ENCODE measurements around the gene ADGRG4. TPM values are rescaled to one million over a fixed set of nuclear protein-coding genes. Genes with fewer than 3 reads are reported as not detected.

Gene ADGRG4
- polyA plus RNA-seq, 1 donor from 2014 or later: not detected

DNA sequence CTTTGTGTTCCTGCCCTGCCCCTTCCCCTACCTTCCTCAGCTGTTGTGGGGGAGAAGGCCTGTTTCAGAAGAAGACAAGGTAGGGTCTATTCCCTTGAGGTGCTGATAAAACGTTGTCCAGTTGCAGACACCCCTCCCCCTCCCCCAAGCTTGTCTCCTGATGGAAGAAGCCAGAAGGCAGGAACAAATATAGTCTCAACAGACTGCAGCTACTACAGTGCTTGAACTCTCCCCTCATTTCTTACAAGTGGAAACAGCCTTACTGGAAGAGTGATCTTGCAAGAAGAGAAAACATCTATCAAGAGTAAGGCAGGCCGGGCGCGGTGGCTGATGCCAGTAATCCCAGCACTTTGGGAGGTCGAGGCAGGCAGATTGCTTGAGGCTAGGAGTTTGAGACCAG is 38.5 kb upstream of the ADGRG4 start:
- Histone ChIP-seq H3K27me3 (ENCODE audit: insufficient read depth, low read depth, low read length) (no peaks in the 10 kb centered on the region), H3K9me3 (ENCODE audit: low read length) (no peaks in the 10 kb centered on the region), H3K36me3 (ENCODE audit: insufficient read depth, low read length) (no peaks in the 10 kb centered on the region), H3K9ac (ENCODE audit: low read length) (no peak overlapping the region), H3K27ac (ENCODE audit: low read length) (no peak overlapping the region), H2AFZ (ENCODE audit: low read depth, low read length) (no peak overlapping the region), H3K79me2 (replicated peaks; ENCODE audit: insufficient read depth, low read length) (no peaks in the 10 kb centered on the region), H4K20me1 (ENCODE audit: insufficient read depth) (no peaks in the 10 kb centered on the region), H3K9me2 (ENCODE audit: insufficient read depth, low read length) (no peaks in the 10 kb centered on the region), H3F3A (ENCODE audit: insufficient read depth, low read length, poor library complexity, severe bottlenecking) (no peaks in the 10 kb centered on the region), H3K4me2 (ENCODE audit: low read length) (no peak overlapping the region), H3K4me3 (ENCODE audit: low read length) (no peak overlapping the region)
- TF ChIP-seq CTCF (IDR thresholded peaks at IDR 0.05; ENCODE audit: poor library complexity, severe bottlenecking) (no peak), MXI1 (conservative IDR thresholded peaks at IDR 0.05; ENCODE audit: poor library complexity, severe bottlenecking) (no peak), EP300 (conservative IDR thresholded peaks at IDR 0.05; ENCODE audit: poor library complexity, severe bottlenecking) (no peak), TAF1 (IDR thresholded peaks at IDR 0.05; ENCODE audit: low read depth) (no peak), EZH2 (IDR thresholded peaks at IDR 0.05; ENCODE audit: borderline replicate concordance, insufficient read depth, low read length, poor library complexity, severe bottlenecking) (no peak)
- TF ChIP-seq, protein P1, sequence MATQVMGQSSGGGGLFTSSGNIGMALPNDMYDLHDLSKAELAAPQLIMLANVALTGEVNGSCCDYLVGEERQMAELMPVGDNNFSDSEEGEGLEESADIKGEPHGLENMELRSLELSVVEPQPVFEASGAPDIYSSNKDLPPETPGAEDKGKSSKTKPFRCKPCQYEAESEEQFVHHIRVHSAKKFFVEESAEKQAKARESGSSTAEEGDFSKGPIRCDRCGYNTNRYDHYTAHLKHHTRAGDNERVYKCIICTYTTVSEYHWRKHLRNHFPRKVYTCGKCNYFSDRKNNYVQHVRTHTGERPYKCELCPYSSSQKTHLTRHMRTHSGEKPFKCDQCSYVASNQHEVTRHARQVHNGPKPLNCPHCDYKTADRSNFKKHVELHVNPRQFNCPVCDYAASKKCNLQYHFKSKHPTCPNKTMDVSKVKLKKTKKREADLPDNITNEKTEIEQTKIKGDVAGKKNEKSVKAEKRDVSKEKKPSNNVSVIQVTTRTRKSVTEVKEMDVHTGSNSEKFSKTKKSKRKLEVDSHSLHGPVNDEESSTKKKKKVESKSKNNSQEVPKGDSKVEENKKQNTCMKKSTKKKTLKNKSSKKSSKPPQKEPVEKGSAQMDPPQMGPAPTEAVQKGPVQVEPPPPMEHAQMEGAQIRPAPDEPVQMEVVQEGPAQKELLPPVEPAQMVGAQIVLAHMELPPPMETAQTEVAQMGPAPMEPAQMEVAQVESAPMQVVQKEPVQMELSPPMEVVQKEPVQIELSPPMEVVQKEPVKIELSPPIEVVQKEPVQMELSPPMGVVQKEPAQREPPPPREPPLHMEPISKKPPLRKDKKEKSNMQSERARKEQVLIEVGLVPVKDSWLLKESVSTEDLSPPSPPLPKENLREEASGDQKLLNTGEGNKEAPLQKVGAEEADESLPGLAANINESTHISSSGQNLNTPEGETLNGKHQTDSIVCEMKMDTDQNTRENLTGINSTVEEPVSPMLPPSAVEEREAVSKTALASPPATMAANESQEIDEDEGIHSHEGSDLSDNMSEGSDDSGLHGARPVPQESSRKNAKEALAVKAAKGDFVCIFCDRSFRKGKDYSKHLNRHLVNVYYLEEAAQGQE (IDR thresholded peaks at IDR 0.05; ENCODE audit: borderline replicate concordance): no peak

DNA sequence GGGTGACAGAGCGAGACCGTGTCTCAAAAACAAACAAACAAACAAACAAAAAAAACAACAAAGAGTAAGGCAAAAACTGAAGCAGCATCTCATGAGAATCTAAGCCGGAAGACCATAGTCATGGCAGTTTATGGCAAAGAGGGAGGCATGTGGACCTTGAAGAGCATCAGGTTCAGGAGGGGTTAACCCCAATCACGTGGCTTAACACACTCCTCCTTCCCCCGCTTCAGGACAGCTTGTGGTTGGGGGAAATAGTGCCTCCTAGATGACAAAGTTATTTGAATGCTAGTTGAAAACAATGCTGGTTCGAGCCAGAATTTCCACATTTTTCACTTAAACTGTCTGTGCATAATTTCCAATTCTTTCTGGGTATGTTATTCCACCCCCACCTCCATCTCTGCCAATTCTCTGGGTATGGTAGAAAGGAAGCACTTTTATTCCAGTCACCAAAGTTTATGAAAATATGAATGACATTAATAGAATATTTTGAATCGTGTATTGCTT is 37.9 kb upstream of the ADGRG4 start:
- no peak overlapping the region for H3K9ac ChIP-seq (ENCODE audit: low read length)
- H3K27ac ChIP-seq (ENCODE audit: low read length): no peak overlapping the region
- no peak overlapping the region for H2AFZ ChIP-seq (ENCODE audit: low read depth, low read length)
- H3K9me2 ChIP-seq (ENCODE audit: insufficient read depth, low read length): no peaks in the 10 kb centered on the region
- no peak for TF ChIP-seq RAD21 (conservative IDR thresholded peaks at IDR 0.05)
- TF ChIP-seq TAF1 (IDR thresholded peaks at IDR 0.05; ENCODE audit: low read depth): no peak
- no peak for TF ChIP-seq MXI1 (conservative IDR thresholded peaks at IDR 0.05; ENCODE audit: poor library complexity, severe bottlenecking)
- TF ChIP-seq EP300 (conservative IDR thresholded peaks at IDR 0.05; ENCODE audit: poor library complexity, severe bottlenecking): no peak
- TF ChIP-seq EZH2 (IDR thresholded peaks at IDR 0.05; ENCODE audit: borderline replicate concordance, insufficient read depth, low read length, poor library complexity, severe bottlenecking): no peak
- TF ChIP-seq SMC3 (conservative IDR thresholded peaks at IDR 0.05; ENCODE audit: poor library complexity): no peak
- TF ChIP-seq CTCF (IDR thresholded peaks at IDR 0.05; ENCODE audit: poor library complexity, severe bottlenecking): no peak
- no peak for TF ChIP-seq POLR2AphosphoS5 (IDR thresholded peaks at IDR 0.05)
- TF ChIP-seq, protein P1 (IDR thresholded peaks at IDR 0.05; ENCODE audit: borderline replicate concordance): no peak
- H3K27me3 ChIP-seq (ENCODE audit: insufficient read depth, low read depth, low read length): no peaks in the 10 kb centered on the region
- no peak overlapping the region for H3K4me3 ChIP-seq (ENCODE audit: low read length)
- H3K4me2 ChIP-seq (ENCODE audit: low read length): no peak overlapping the region
- H3K79me2 ChIP-seq (replicated peaks; ENCODE audit: insufficient read depth, low read length): no peaks in the 10 kb centered on the region
- H3K36me3 ChIP-seq (ENCODE audit: insufficient read depth, low read length): no peaks in the 10 kb centered on the region
- no peaks in the 10 kb centered on the region for H3K9me3 ChIP-seq (ENCODE audit: low read length)
- H3F3A ChIP-seq (ENCODE audit: insufficient read depth, low read length, poor library complexity, severe bottlenecking): no peaks in the 10 kb centered on the region
- H4K20me1 ChIP-seq (ENCODE audit: insufficient read depth): no peaks in the 10 kb centered on the region
